ACC112 (cell line): Measurements from ENCODE around the gene ZNF761.
"Not testable (repeated sequence)": the region's sequence is repeated elsewhere in the genome, so short reads cannot be mapped to it uniquely, and the experiment has no call there.

ENCODE experiments used
- H2AFZ ChIP-seq: fragments of 200-600 bp; sonication (generic); one replicate; pipeline ENCODE4 v1.6.0; 2017; ENCODE audit warnings: antibody characterized with exemption, low read length; ENCODE audit not compliant: unreplicated experiment
- H3K27ac ChIP-seq: fragments of 200-600 bp; sonication (generic); 2 replicates; pipeline ENCODE4 v1.5.1; 2014; ENCODE audit warnings: low read depth, mild to moderate bottlenecking, antibody characterized with exemption, low read length, moderate library complexity
- H3K27me3 ChIP-seq: fragments of 200-600 bp; sonication (generic); 2 replicates; pipeline ENCODE4 v1.6.1; 2014; ENCODE audit warnings: mild to moderate bottlenecking, antibody characterized with exemption, low read length, moderate library complexity, mixed read lengths; ENCODE audit not compliant: insufficient read depth
- H3K36me3 ChIP-seq: fragments of 200-600 bp; sonication (generic); 2 replicates; pipeline ENCODE4 v1.6.1; 2016; ENCODE audit warnings: mild to moderate bottlenecking, antibody characterized with exemption, low read length, moderate library complexity, mixed read lengths; ENCODE audit not compliant: insufficient read depth
- H3K4me1 ChIP-seq: fragments of 200-600 bp; sonication (generic); one replicate; pipeline ENCODE4 v1.6.1; 2016; ENCODE audit warnings: low read length, mixed read lengths; ENCODE audit not compliant: insufficient read depth, unreplicated experiment, control insufficient read depth
- H3K4me3 ChIP-seq: fragments of 200-600 bp; sonication (generic); 2 replicates; pipeline ENCODE4 v1.5.1; 2014; ENCODE audit warnings: mild to moderate bottlenecking, low read depth, low read length
- H3K79me2 ChIP-seq: fragments of 200-600 bp; sonication (generic); one replicate; pipeline ENCODE4 v1.6.0; 2016; ENCODE audit warnings: low read length; ENCODE audit not compliant: control insufficient read depth, unreplicated experiment, insufficient read depth

Gene ZNF761

GRCh38 chr19:53431399-53432087 lies at the start of gene ZNF761:
Gene ZNF761, plus strand, starts transcription at chr19:53431984. Its CDS starts 15,285 bp downstream, at chr19:53447269.
- Histone ChIP-seq H3K4me1 (no peaks in the 10 kb centered on the region), H3K36me3 (peaks cover 9% of the 10 kb centered on the region; the same call in 1 of the 2 replicates), H3K79me2 (peaks cover 8% of the 10 kb centered on the region), H3K27me3 (no peaks in the 10 kb centered on the region), H3K27ac (no peak within 1 kb of the TSS; the same call in 1 of the 2 replicates), H2AFZ (peak within 1 kb of the TSS; percentile 91), H3K4me3 (peak within 1 kb of the TSS; percentile 90)

DNA sequence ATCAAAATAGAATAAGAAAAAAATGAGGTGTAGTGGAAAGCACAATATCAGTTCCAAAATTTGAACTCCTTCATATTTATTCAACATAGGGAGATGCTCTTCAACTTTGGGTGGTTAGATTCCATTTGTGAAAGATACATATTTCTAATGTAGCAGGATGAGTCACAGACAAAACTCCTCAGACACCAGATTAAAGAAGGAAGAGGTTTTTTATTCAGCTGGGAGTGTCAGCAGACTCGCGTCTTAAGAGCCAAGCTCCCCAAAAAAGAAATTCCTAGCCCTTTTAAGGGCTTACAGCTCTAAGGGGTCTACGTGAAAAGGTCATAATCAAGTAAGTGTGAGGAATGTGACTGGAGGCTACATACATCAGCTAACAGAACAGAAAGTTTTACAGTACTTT lies 43.6 kb upstream of the ZNF761 start:
- Histone ChIP-seq H3K27ac (no peak overlapping the region), H3K27me3 (no peaks in the 10 kb centered on the region), H3K4me3 (no peak overlapping the region), H3K4me1 (peaks cover 5% of the 10 kb centered on the region), H2AFZ (no peak overlapping the region), H3K36me3 (peaks cover 9% of the 10 kb centered on the region), H3K79me2 (no peaks in the 10 kb centered on the region)

- H3K27ac ChIP-seq: no peak overlapping the region
These were observed 42.9 kb upstream of the ZNF761 start for GRCh38 chr19:53388904-53389303.

GRCh38 chr19:53389571-53389970 lies 42.2 kb upstream of the ZNF761 start:
- Histone ChIP-seq H3K27ac (no peak overlapping the region), H3K27me3 (no peaks in the 10 kb centered on the region), H2AFZ (no peak overlapping the region), H3K36me3 (peaks cover 9% of the 10 kb centered on the region), H3K79me2 (no peaks in the 10 kb centered on the region), H3K4me3 (no peak overlapping the region), H3K4me1 (peaks cover 5% of the 10 kb centered on the region)

More at GRCh38 chr19:53388904-53389303, 42.9 kb upstream of the ZNF761 start:
- no peaks in the 10 kb centered on the region for H3K79me2 ChIP-seq
- H3K4me3 ChIP-seq: no peak overlapping the region
- H3K4me1 ChIP-seq: peaks cover 5% of the 10 kb centered on the region
- H3K36me3 ChIP-seq: peaks cover 9% of the 10 kb centered on the region
- no peaks in the 10 kb centered on the region for H3K27me3 ChIP-seq
- no peak overlapping the region for H2AFZ ChIP-seq

DNA sequence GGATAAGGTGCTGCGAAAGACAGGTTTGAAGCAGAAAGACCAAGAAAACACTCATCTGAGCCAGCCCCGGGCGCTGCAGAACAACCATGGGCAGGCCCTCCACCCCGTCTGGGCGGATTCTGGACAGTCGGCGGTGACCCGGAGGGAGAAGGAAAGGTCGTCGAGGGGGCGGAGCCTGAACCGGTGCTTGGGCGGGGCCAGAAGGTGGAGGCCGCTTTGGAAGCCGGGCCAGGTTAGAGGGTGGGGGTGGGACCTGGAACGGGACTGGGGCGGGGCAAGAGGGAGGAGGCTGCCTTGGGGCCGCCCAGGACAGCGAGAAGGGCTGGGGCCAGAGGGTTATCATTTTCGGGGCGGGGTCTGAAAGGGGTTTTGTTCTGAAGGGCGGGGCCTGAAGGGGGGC lies 41.8 kb upstream of the ZNF761 start:
- Histone ChIP-seq H3K27ac (no peak overlapping the region), H2AFZ (no peak overlapping the region), H3K79me2 (no peaks in the 10 kb centered on the region), H3K27me3 (no peaks in the 10 kb centered on the region), H3K36me3 (peaks cover 6% of the 10 kb centered on the region), H3K4me3 (no peak overlapping the region), H3K4me1 (peaks cover 5% of the 10 kb centered on the region)

DNA sequence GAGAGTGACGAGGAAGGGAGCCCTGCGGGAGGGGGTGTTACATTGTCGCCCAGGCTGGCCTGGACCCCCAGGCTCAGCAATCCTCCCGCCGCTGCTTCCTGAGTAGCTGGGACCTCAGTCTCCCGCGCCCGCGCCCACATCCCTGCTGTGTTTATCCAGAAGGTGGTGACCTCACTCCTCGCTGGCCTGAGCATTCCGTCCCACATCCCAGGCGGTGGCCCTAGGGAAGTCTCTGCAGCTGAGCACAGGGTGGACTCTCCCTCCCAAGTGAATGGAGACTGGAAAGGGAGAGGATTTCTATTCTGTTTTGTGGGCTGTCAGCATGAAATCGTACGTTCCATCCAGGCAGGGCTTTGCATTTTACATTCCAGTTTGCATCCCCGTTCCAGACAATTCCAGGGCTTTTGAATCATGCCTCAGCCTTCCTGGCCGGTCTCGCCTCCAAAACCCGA lies 37.2 kb upstream of the ZNF761 start:
- H3K27ac ChIP-seq: peak overlapping the region; percentile 68
- H3K4me3 ChIP-seq: peak overlapping the region; percentile 87

GRCh38 chr19:53394974-53395839 lies 36.6 kb upstream of the ZNF761 start, which contains the start of gene ZNF765:
Gene ZNF765, plus strand, starts transcription at chr19:53395149. Its CDS starts 2,867 bp downstream, at chr19:53398016.
- H3K27me3 ChIP-seq: no peaks in the 10 kb centered on the region
- peak within 1 kb of the TSS; percentile 87 for H3K4me3 ChIP-seq
- H3K27ac ChIP-seq: peak within 1 kb of the TSS; percentile 68
- peak within 1 kb of the TSS; percentile 85 for H2AFZ ChIP-seq
- peaks cover 3% of the 10 kb centered on the region; the same call in 1 of the 2 replicates for H3K36me3 ChIP-seq
- H3K79me2 ChIP-seq: peaks cover 13% of the 10 kb centered on the region
- no peaks in the 10 kb centered on the region for H3K4me1 ChIP-seq

More for the DNA sequence above, 37.2 kb upstream of the ZNF761 start:
- no peaks in the 10 kb centered on the region for H3K36me3 ChIP-seq
- H3K27me3 ChIP-seq: no peaks in the 10 kb centered on the region
- H3K79me2 ChIP-seq: peaks cover 13% of the 10 kb centered on the region
- H3K4me1 ChIP-seq: no peaks in the 10 kb centered on the region
- peak overlapping the region; percentile 85 for H2AFZ ChIP-seq

GRCh38 chr19:53395840-53396524 lies 35.8 kb upstream of the ZNF761 start:
- Histone ChIP-seq H3K4me3 (peak overlapping the region; percentile 87), H3K79me2 (peaks cover 13% of the 10 kb centered on the region)
- H3K4me1 ChIP-seq, H3K27me3 ChIP-seq, H3K36me3 ChIP-seq, H3K27ac ChIP-seq, H2AFZ ChIP-seq: not testable (repeated sequence)

- Histone ChIP-seq H3K27ac (no peak overlapping the region), H3K4me1 (no peaks in the 10 kb centered on the region), H3K4me3 (peak overlapping the region; percentile 87), H3K79me2 (peaks cover 13% of the 10 kb centered on the region), H3K27me3 (no peaks in the 10 kb centered on the region), H2AFZ (no peak overlapping the region), H3K36me3 (peaks cover 4% of the 10 kb centered on the region; the same call in 1 of the 2 replicates)
These were observed 35.3 kb upstream of the ZNF761 start for GRCh38 chr19:53396525-53396868.

DNA sequence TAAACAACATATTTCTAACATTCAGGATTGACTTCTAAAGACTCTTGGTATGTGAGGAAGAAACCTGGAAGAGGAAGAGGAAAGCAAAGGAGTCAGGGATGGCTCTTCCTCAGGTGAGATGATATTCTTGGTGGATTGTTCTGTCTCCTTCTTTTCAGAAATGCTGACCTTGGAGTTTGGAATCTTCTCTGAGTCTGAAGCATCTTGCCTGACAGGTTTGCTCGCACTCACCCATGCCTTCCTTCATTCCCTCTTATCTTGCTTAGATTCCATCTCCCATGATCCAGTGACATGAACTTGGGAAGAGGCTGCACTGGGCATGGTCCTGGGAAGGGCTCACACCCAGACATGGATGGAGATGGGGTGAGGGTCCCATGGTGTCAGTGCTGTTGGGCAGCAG lies 33.9 kb upstream of the ZNF761 start:
- peaks cover 13% of the 10 kb centered on the region for H3K79me2 ChIP-seq
- H3K27ac ChIP-seq, H3K27me3 ChIP-seq, H3K4me1 ChIP-seq, H3K4me3 ChIP-seq, H2AFZ ChIP-seq: not testable (repeated sequence)
- peaks cover 11% of the 10 kb centered on the region; the same call in 1 of the 2 replicates for H3K36me3 ChIP-seq
